IMR-90 (cell line): Measurements from ENCODE around the gene TPSG1. TPM values are rescaled to one million over a fixed set of nuclear protein-coding genes. Genes with fewer than 3 reads are reported as not detected.

Source experiments
- ATAC-seq: fragments of 200-7000 bp; cut with Tn5 transposase; 2 replicates; pipeline ENCODE4 v1.9.1; 2020; ENCODE audit warnings: low read depth, mild to moderate bottlenecking, moderate library complexity
- BruUV-seq: library from RNA; stranded (reverse); fragments of 400-500 nt; replicated peaks from 2 replicates; lab custom pipeline; 2021; lab: Mats Ljungman, UMichigan
- CTCF ChIA-PET: fragments of 300-600 bp; formaldehyde crosslinking; extraction: SDS; loops from one replicate; lab custom pipeline; 2021; ENCODE audit warnings: antibody characterized with exemption; lab: Yijun Ruan, JAX
- POLR2A ChIA-PET: fragments of 300-600 bp; sonication (Branson Sonifier 250); formaldehyde crosslinking; loops from one replicate; lab custom pipeline; 2022; ENCODE audit warnings: antibody characterized with exemption; ENCODE audit not compliant: unreplicated experiment; lab: Charles Lee
- DNase-seq: peaks from one replicate; pipeline ENCODE4 v3.0.0; 2013
- H2AFZ ChIP-seq: replicated peaks from 2 replicates; pipeline ENCODE3; 2013; ENCODE audit warnings: low read length, mild to moderate bottlenecking; ENCODE audit not compliant: poor library complexity
- H2AK5ac ChIP-seq: 2 replicates; pipeline ENCODE4 v1.6.1; 2013; ENCODE audit warnings: low read depth, low read length, inconsistent platforms
- H2AK9ac ChIP-seq: replicated peaks from 2 replicates; pipeline ENCODE3; 2013; ENCODE audit warnings: mild to moderate bottlenecking, low read depth, low read length, moderate library complexity; ENCODE audit not compliant: poor library complexity
- H2BK120ac ChIP-seq: 2 replicates; pipeline ENCODE4 v1.6.1; 2013; ENCODE audit warnings: low read depth, low read length, inconsistent platforms
- H2BK15ac ChIP-seq: 3 replicates; pipeline ENCODE4 v1.6.1; 2013; ENCODE audit warnings: low read depth, low read length, inconsistent platforms
- H2BK20ac ChIP-seq: 2 replicates; pipeline ENCODE4 v1.6.1; 2013; ENCODE audit warnings: low read depth, mild to moderate bottlenecking, inconsistent platforms, low read length, moderate library complexity
- H2BK5ac ChIP-seq: 2 replicates; pipeline ENCODE4 v1.6.1; 2013; ENCODE audit warnings: mild to moderate bottlenecking, low read depth, low read length, inconsistent platforms; ENCODE audit not compliant: poor library complexity, severe bottlenecking
- H3K14ac ChIP-seq: replicated peaks from 2 replicates; pipeline ENCODE4 v1.6.1; 2013; ENCODE audit warnings: low read depth, low read length, inconsistent platforms
- H3K18ac ChIP-seq: 2 replicates; pipeline ENCODE4 v1.6.1; 2013; ENCODE audit warnings: low read depth, low read length, control low read depth
- H3K23ac ChIP-seq: 2 replicates; pipeline ENCODE4 v1.6.1; 2013; ENCODE audit warnings: low read depth, low read length, inconsistent platforms
- H3K27ac ChIP-seq: 2 replicates; pipeline ENCODE4 v1.5.1; 2013; ENCODE audit warnings: mild to moderate bottlenecking, control low read depth, low read length; ENCODE audit not compliant: insufficient read depth
- H3K27me3 ChIP-seq: 2 replicates; pipeline ENCODE4 v1.6.1; 2013; ENCODE audit warnings: low read length; ENCODE audit not compliant: control insufficient read depth, insufficient read depth
- H3K36me3 ChIP-seq: 2 replicates; pipeline ENCODE4 v1.6.1; 2013; ENCODE audit warnings: low read length, mixed read lengths; ENCODE audit not compliant: control insufficient read depth, insufficient read depth
- H3K4ac ChIP-seq: 2 replicates; pipeline ENCODE4 v1.6.1; 2013; ENCODE audit warnings: low read depth, low read length, inconsistent platforms
- H3K4me1 ChIP-seq: 2 replicates; pipeline ENCODE4 v1.6.1; 2013; ENCODE audit warnings: low read length, mixed read lengths; ENCODE audit not compliant: control insufficient read depth, insufficient read depth
- H3K4me2 ChIP-seq: 2 replicates; pipeline ENCODE4 v1.6.1; 2013; ENCODE audit warnings: low read depth, mild to moderate bottlenecking, control low read depth, low read length, moderate library complexity
- H3K4me3 ChIP-seq: 2 replicates; pipeline ENCODE4 v1.5.1; 2013; ENCODE audit warnings: low read depth, mild to moderate bottlenecking, control low read depth, low read length, moderate library complexity; ENCODE audit not compliant: insufficient read depth
- H3K56ac ChIP-seq: 2 replicates; pipeline ENCODE4 v1.6.1; 2013; ENCODE audit warnings: low read length, inconsistent platforms; ENCODE audit not compliant: insufficient read depth; ENCODE audit errors: extremely low read depth
- H3K79me1 ChIP-seq, 2 experiments: 2 replicates each; pipeline ENCODE4 v1.6.1; 2013; ENCODE audit warnings: low read length in 2 of 2, inconsistent platforms in 1 of 2, low read depth in 1 of 2
- H3K9ac ChIP-seq: 2 replicates; pipeline ENCODE4 v1.6.1; 2013; ENCODE audit warnings: low read depth, low read length, control low read depth
- H3K9me1 ChIP-seq: 2 replicates; pipeline ENCODE4 v1.6.1; 2013; ENCODE audit warnings: low read length, inconsistent platforms; ENCODE audit not compliant: insufficient read depth
- H3K9me3 ChIP-seq: 2 replicates; pipeline ENCODE4 v1.6.1; 2013; ENCODE audit warnings: low read length; ENCODE audit not compliant: control insufficient read depth, insufficient read depth
- H4K20me1 ChIP-seq: 2 replicates; pipeline ENCODE4 v1.6.1; 2013; ENCODE audit warnings: low read length, inconsistent platforms; ENCODE audit not compliant: insufficient read depth
- H4K5ac ChIP-seq: 2 replicates; pipeline ENCODE4 v1.6.1; 2013; ENCODE audit warnings: mild to moderate bottlenecking, low read depth, low read length, control low read depth
- H4K8ac ChIP-seq, 2 experiments: 2 replicates each; pipeline ENCODE4 v1.6.1; 2013; ENCODE audit warnings: low read depth in 2 of 2, low read length in 2 of 2, control low read depth in 1 of 2, inconsistent platforms in 1 of 2
- H4K91ac ChIP-seq: 2 replicates; pipeline ENCODE4 v1.6.1; 2013; ENCODE audit warnings: low read depth, low read length, inconsistent platforms; ENCODE audit not compliant: insufficient read depth
- BHLHE40 ChIP-seq: fragments of 150-350 bp; IDR thresholded peaks from 2 replicates; pipeline ENCODE4 v1.6.1; 2016; ENCODE audit warnings: mild to moderate bottlenecking, low read depth, low read length
- CHD1 ChIP-seq: IDR thresholded peaks from 2 replicates; pipeline ENCODE4 v1.6.1; 2012; ENCODE audit warnings: low read depth, low read length, improper control_type of control experiment
- FOS ChIP-seq: fragments of 150-350 bp; IDR thresholded peaks from 2 replicates; pipeline ENCODE4 v1.6.1; 2016; ENCODE audit warnings: low read depth, low read length
- MXI1 ChIP-seq: IDR thresholded peaks from 2 replicates; pipeline ENCODE4 v1.6.1; 2012; ENCODE audit warnings: low read depth, mild to moderate bottlenecking, low read length, moderate library complexity, borderline replicate concordance
- POLR2A ChIP-seq: IDR thresholded peaks from 2 replicates; pipeline ENCODE4 v1.6.1; 2012; ENCODE audit warnings: mild to moderate bottlenecking, low read depth, low read length
- RFX5 ChIP-seq: IDR thresholded peaks from 2 replicates; pipeline ENCODE4 v1.8.0; 2012; ENCODE audit warnings: low read depth, mild to moderate bottlenecking, low read length, moderate library complexity
- WGBS, 2 experiments: methylation state at CpG; one replicate each; pipeline versions ENCODE4 v1.1.5 to v1.1.7; 2013; ENCODE audit warnings: missing lambda C conversion rate in 2 of 2; ENCODE audit not compliant: insufficient read length in 1 of 2; ENCODE audit errors: extremely low coverage in 2 of 2; 5-methylcytosine and 5-hydroxymethylcytosine counted together
- dilution Hi-C: fragments of 300-500 bp; cut with HindIII; formaldehyde crosslinking; loops from one replicate; pipeline ENCODE4 v1.14.3; 2018; ENCODE audit warnings: low sequenced_read_pairs; ENCODE audit not compliant: unreplicated experiment
- in situ Hi-C: fragments of 300-500 bp; cut with MboI; formaldehyde crosslinking; loops from 3 replicates; pipeline ENCODE4 v1.14.3; 2019; ENCODE audit warnings: low sequenced_read_pairs, inconsistent platforms, mixed read lengths
- intact Hi-C: fragments of 100-400 bp; cut with micrococcal nuclease; formaldehyde crosslinking; loops from 2 replicates; pipeline ENCODE4 v1.10.0; 2022
- polyA plus RNA-seq, 3 experiments: library from polyadenylated mRNA; depleted of rRNA; stranded (reverse); fragments of >200 nt; gene quantifications; 2 replicates each; pipeline ENCODE4 v1.2.3, GENCODE V29; 2012; ENCODE audit warnings: low replicate concordance in 1 of 3
- total RNA-seq: library from RNA; depleted of rRNA; stranded (reverse); fragments of >200 nt; gene quantifications from 2 replicates; pipeline ENCODE4 v1.2.3, GENCODE V29; 2012
- TF ChIP-seq, protein P1 (sequence below): fragments of 150-350 bp; IDR thresholded peaks from 2 replicates; pipeline ENCODE4 v1.6.1; 2017; ENCODE audit warnings: mild to moderate bottlenecking, antibody characterized with exemption, low read length, low read depth
- TF ChIP-seq, protein P2 (sequence below): fragments of 150-350 bp; IDR thresholded peaks from 2 replicates; pipeline ENCODE4 v1.6.1; 2016; ENCODE audit warnings: low read depth, mild to moderate bottlenecking, low read length, moderate library complexity, borderline replicate concordance
- TF ChIP-seq, protein P3 (sequence below): conservative IDR thresholded peaks from 2 replicates; pipeline ENCODE4 v1.5.1; 2012; ENCODE audit warnings: mild to moderate bottlenecking, low read depth, low read length, improper control_type of control experiment

TPSG1 gene
- total and polyA plus RNA-seq, 2 of the 4 experiments (the other 2 are of a cell fraction): not detected

DNA sequence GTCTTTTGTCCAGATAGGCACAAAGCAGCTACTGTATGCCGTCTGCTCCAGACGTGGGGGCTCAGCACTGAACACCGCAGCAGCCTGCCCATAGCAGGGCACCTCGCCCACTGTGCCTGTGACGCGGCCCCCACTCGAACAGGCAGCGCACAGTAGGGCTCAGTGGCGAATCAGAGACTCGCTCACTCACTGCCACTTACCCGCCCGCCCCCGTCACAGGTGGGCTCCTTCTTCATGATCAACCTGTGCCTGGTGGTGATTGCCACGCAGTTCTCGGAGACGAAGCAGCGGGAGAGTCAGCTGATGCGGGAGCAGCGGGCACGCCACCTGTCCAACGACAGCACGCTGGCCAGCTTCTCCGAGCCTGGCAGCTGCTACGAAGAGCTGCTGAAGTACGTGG is 23.6 kb downstream of the TPSG1 start:
- Histone ChIP-seq H4K91ac (no peak overlapping the region), H3K4ac (no peak overlapping the region), H3K4me2 (no peak overlapping the region), H3K9me3 (no peaks in the 10 kb centered on the region), H3K4me3 (no peak overlapping the region), H3K79me1 (no peaks in the 10 kb centered on the region), H3K4me1 (no peaks in the 10 kb centered on the region), H4K20me1 (no peaks in the 10 kb centered on the region; the same call in 1 of the 2 replicates), H3K9ac (no peak overlapping the region), H3K9me1 (no peaks in the 10 kb centered on the region), H2AK5ac (no peak overlapping the region), H3K27ac (no peak overlapping the region), H3K36me3 (no peaks in the 10 kb centered on the region; the same call in 1 of the 2 replicates), H3K18ac (no peak overlapping the region), H4K8ac (no peak overlapping the region), H2BK15ac (no peak overlapping the region), H4K5ac (no peak overlapping the region), H2BK20ac (no peak overlapping the region), H3K56ac (no peak overlapping the region), H3K23ac (no peak overlapping the region), H2AK9ac (no peak overlapping the region), H3K27me3 (no peaks in the 10 kb centered on the region), H2AFZ (no peak overlapping the region), H2BK5ac (no peak overlapping the region), H2BK120ac (no peak overlapping the region), H3K14ac (no peak overlapping the region)
- 85% methylated on average over 14 of the region's 25 CpGs; no CpG with 5 or more reads in 1 of the 2 experiments for WGBS, 2 experiments
- ChIA-PET CTCF (no interaction called here), POLR2A (no interaction called here)
- in situ Hi-C loops (loop anchor here (25.0 kb wide), 1 partner anchor 389 kb away; the partner anchor contains the start of gene GNG13), intact Hi-C loops (no loop called here), dilution Hi-C loops (no loop called here)
- DNase-seq (no peak), ATAC-seq (no peak)
- no TSS peak for BruUV-seq
- TF ChIP-seq, protein P1, sequence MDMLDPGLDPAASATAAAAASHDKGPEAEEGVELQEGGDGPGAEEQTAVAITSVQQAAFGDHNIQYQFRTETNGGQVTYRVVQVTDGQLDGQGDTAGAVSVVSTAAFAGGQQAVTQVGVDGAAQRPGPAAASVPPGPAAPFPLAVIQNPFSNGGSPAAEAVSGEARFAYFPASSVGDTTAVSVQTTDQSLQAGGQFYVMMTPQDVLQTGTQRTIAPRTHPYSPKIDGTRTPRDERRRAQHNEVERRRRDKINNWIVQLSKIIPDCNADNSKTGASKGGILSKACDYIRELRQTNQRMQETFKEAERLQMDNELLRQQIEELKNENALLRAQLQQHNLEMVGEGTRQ: no peak
- TF ChIP-seq, protein P2, sequence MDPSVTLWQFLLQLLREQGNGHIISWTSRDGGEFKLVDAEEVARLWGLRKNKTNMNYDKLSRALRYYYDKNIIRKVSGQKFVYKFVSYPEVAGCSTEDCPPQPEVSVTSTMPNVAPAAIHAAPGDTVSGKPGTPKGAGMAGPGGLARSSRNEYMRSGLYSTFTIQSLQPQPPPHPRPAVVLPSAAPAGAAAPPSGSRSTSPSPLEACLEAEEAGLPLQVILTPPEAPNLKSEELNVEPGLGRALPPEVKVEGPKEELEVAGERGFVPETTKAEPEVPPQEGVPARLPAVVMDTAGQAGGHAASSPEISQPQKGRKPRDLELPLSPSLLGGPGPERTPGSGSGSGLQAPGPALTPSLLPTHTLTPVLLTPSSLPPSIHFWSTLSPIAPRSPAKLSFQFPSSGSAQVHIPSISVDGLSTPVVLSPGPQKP: no peak
- no peak for TF ChIP-seq MXI1
- no peak for TF ChIP-seq RFX5
- TF ChIP-seq BHLHE40: no peak
- no peak for TF ChIP-seq FOS
- no peak for TF ChIP-seq CHD1
- TF ChIP-seq POLR2A: no peak
- TF ChIP-seq, protein P3, sequence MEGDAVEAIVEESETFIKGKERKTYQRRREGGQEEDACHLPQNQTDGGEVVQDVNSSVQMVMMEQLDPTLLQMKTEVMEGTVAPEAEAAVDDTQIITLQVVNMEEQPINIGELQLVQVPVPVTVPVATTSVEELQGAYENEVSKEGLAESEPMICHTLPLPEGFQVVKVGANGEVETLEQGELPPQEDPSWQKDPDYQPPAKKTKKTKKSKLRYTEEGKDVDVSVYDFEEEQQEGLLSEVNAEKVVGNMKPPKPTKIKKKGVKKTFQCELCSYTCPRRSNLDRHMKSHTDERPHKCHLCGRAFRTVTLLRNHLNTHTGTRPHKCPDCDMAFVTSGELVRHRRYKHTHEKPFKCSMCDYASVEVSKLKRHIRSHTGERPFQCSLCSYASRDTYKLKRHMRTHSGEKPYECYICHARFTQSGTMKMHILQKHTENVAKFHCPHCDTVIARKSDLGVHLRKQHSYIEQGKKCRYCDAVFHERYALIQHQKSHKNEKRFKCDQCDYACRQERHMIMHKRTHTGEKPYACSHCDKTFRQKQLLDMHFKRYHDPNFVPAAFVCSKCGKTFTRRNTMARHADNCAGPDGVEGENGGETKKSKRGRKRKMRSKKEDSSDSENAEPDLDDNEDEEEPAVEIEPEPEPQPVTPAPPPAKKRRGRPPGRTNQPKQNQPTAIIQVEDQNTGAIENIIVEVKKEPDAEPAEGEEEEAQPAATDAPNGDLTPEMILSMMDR: no peak
